Measurements from ENCODE around the gene ZNF462. TPM values are rescaled to one million over a fixed set of nuclear protein-coding genes. Genes with fewer than 3 reads are reported as not detected.
"Not testable (repeated sequence)": the region's sequence is repeated elsewhere in the genome, so short reads cannot be mapped to it uniquely, and the experiment has no call there.

The ZNF462 gene
- total RNA-seq, 6 experiments from 2014 or later: 0.93 to 4.0 (median 2.9) TPM

- WGBS (ENCODE audit: insufficient coverage, low coverage, low lambda C conversion rate, missing lambda C conversion rate): 85% methylated on average over 3 of the region's 3 CpGs
- no peaks in the 10 kb centered on the region for H3K27me3 ChIP-seq
- TF ChIP-seq CTCF (IDR thresholded peaks at IDR 0.05): no peak
- TF ChIP-seq POLR2A (IDR thresholded peaks at IDR 0.05): no peak
- no peaks in the 10 kb centered on the region for H3K9me3 ChIP-seq
- ATAC-seq (no peak), DNase-seq (no peak)
- no peaks in the 10 kb centered on the region for H3K4me1 ChIP-seq
- no peak overlapping the region for H3K4me3 ChIP-seq
- intact Hi-C loops (cut with DNase I): no loop called here
- no peaks in the 10 kb centered on the region for H3K36me3 ChIP-seq
- H3K27ac ChIP-seq: no peak overlapping the region
These were observed 34.8 kb downstream of the ZNF462 start for GRCh38 chr9:106897751-106898150.

GRCh38 chr9:106900523-106900922 lies 37.6 kb downstream of the ZNF462 start:
- H3K4me1 ChIP-seq; DNase-seq; intact Hi-C loops (cut with DNase I); H3K9me3 ChIP-seq; ATAC-seq; H3K27me3 ChIP-seq; H3K36me3 ChIP-seq; H3K4me3 ChIP-seq; H3K27ac ChIP-seq: not testable (repeated sequence)
- WGBS (ENCODE audit: insufficient coverage, low coverage, low lambda C conversion rate, missing lambda C conversion rate): 56% methylated on average over 2 of the region's 2 CpGs

- Histone ChIP-seq H3K4me3 (no peak overlapping the region), H3K27ac (no peak overlapping the region), H3K36me3 (no peaks in the 10 kb centered on the region), H3K4me1 (no peaks in the 10 kb centered on the region), H3K9me3 (no peaks in the 10 kb centered on the region), H3K27me3 (no peaks in the 10 kb centered on the region)
- TF ChIP-seq POLR2A (IDR thresholded peaks at IDR 0.05) (no peak), CTCF (IDR thresholded peaks at IDR 0.05) (no peak)
- DNase-seq: no peak
- WGBS (ENCODE audit: insufficient coverage, low coverage, low lambda C conversion rate, missing lambda C conversion rate): 80% methylated on average over 2 of the region's 3 CpGs
- intact Hi-C loops (cut with DNase I): no loop called here
- no peak for ATAC-seq
These were observed 43.2 kb downstream of the ZNF462 start for GRCh38 chr9:106906129-106906528.

GRCh38 chr9:106911951-106912350 lies 49.0 kb downstream of the ZNF462 start:
- WGBS (ENCODE audit: insufficient coverage, low coverage, low lambda C conversion rate, missing lambda C conversion rate): 55% methylated on average over 6 of the region's 6 CpGs
- no peak for DNase-seq
- Histone ChIP-seq H3K36me3 (no peaks in the 10 kb centered on the region), H3K27me3 (no peaks in the 10 kb centered on the region), H3K4me1 (no peaks in the 10 kb centered on the region), H3K9me3 (no peaks in the 10 kb centered on the region), H3K4me3 (no peak overlapping the region), H3K27ac (no peak overlapping the region)
- no peak for ATAC-seq
- TF ChIP-seq POLR2A (IDR thresholded peaks at IDR 0.05) (no peak), CTCF (IDR thresholded peaks at IDR 0.05) (no peak)
- intact Hi-C loops (cut with DNase I): no loop called here

- intact Hi-C loops (cut with DNase I): no loop called here
- no peaks in the 10 kb centered on the region for H3K27me3 ChIP-seq
- ATAC-seq: no peak
- 77% methylated on average over 5 of the region's 5 CpGs for WGBS (ENCODE audit: insufficient coverage, low coverage, low lambda C conversion rate, missing lambda C conversion rate)
- no peaks in the 10 kb centered on the region for H3K9me3 ChIP-seq
- H3K36me3 ChIP-seq: no peaks in the 10 kb centered on the region
- H3K27ac ChIP-seq: no peak overlapping the region
- TF ChIP-seq POLR2A (IDR thresholded peaks at IDR 0.05) (no peak), CTCF (IDR thresholded peaks at IDR 0.05) (no peak)
- H3K4me1 ChIP-seq: no peaks in the 10 kb centered on the region
- no peak for DNase-seq
- no peak overlapping the region for H3K4me3 ChIP-seq
These were observed 50.3 kb downstream of the ZNF462 start for GRCh38 chr9:106913276-106913675.
